Measurements from ENCODE around the gene PDE11A.
A peak's percentile ranks its signal among the peaks of the same experiment; 100 is the strongest.

Gene PDE11A

DNA sequence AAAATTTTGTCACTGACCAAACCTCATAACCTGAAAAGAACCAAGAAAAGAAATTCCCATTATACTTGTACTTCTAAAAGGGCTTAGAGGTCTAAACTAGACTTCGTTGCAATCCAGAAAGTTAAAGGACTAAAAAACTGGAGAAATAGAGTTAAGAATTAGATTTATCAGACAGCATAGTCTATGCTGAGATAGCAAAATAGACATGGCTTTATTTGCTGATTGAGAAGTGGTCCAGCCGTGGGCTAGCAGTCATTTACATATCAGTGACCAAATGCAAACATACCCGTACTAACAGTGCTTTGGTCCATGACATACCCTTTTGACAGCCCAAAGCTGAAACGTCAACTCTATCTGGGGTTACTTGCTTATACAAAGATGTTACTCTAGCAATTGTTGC is 456.5 kb downstream of the PDE11A start:
- Histone ChIP-seq H3K4me1 (peaks cover 5% of the 10 kb centered on the region; the same call in 1 of the 2 replicates), H3K9me3 (no peaks in the 10 kb centered on the region), H3K4me3 (ENCODE audit: low read depth, low read length) (no peak overlapping the region), H3K36me3 (no peaks in the 10 kb centered on the region), H3K27me3 (no peaks in the 10 kb centered on the region)
- TF ChIP-seq, protein P1, sequence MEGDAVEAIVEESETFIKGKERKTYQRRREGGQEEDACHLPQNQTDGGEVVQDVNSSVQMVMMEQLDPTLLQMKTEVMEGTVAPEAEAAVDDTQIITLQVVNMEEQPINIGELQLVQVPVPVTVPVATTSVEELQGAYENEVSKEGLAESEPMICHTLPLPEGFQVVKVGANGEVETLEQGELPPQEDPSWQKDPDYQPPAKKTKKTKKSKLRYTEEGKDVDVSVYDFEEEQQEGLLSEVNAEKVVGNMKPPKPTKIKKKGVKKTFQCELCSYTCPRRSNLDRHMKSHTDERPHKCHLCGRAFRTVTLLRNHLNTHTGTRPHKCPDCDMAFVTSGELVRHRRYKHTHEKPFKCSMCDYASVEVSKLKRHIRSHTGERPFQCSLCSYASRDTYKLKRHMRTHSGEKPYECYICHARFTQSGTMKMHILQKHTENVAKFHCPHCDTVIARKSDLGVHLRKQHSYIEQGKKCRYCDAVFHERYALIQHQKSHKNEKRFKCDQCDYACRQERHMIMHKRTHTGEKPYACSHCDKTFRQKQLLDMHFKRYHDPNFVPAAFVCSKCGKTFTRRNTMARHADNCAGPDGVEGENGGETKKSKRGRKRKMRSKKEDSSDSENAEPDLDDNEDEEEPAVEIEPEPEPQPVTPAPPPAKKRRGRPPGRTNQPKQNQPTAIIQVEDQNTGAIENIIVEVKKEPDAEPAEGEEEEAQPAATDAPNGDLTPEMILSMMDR (IDR thresholded peaks at IDR 0.05; ENCODE audit: low read depth, low read length) = no peak
- no peak for DNase-seq

DNA sequence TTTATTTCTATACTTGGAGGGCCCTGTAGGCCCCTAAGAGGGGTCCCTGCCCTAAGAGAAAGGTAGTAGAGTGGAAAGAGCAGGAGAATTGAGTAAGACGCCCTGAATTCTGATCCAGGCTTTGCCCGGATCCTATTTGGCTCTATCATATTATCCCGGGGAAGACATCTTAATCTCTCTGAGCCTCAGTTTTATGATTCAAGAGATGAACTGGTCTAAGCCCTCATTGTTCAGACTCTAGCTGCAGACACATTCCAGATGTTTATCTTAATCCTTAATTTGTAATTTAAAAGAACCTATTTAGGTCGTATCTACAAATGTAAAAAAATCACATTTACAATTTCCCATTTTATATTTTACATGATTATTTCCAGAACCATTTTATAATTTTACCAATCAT is 459.9 kb downstream of the PDE11A start:
- no peaks in the 10 kb centered on the region for H3K9me3 ChIP-seq
- no peaks in the 10 kb centered on the region for H3K27me3 ChIP-seq
- no peak for DNase-seq
- TF ChIP-seq, protein P1 (IDR thresholded peaks at IDR 0.05; ENCODE audit: low read depth, low read length) = no peak
- H3K4me1 ChIP-seq = peaks cover 5% of the 10 kb centered on the region; the same call in 1 of the 2 replicates
- H3K4me3 ChIP-seq (ENCODE audit: low read depth, low read length) = no peak overlapping the region
- no peaks in the 10 kb centered on the region for H3K36me3 ChIP-seq

DNA sequence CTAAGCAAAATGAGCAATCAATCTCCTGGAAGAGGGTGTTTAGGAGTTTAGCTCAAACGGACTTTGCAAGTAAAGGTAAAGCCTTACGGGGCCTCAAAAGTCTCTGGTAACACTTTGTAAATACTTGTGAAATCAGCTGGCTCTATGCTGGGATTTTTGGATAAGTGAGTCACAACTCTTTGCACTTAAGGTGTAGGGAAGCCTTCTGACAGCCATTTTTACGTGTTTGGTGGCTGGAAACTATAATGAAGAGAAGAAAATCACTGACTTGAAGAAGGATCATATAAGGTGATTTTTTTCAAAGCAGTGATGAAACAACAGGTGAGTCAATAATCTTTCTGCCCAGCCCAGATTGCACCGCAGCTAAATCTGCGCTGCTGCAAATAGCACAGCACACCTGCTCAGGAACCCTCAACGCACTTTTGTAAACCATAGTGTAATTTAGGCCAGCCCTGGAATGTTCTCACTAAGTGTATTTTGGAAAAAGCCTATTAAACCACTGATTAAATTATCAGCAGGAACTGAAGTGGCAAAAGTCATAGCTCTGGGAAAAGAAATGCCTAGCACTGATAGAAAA is 461.2 kb downstream of the PDE11A start:
- H3K9me3 ChIP-seq = no peaks in the 10 kb centered on the region
- H3K4me3 ChIP-seq (ENCODE audit: low read depth, low read length) = no peak overlapping the region
- H3K36me3 ChIP-seq = no peaks in the 10 kb centered on the region
- no peak for DNase-seq
- TF ChIP-seq, protein P1 (IDR thresholded peaks at IDR 0.05; ENCODE audit: low read depth, low read length) = no peak
- no peaks in the 10 kb centered on the region for H3K27me3 ChIP-seq
- peaks cover 5% of the 10 kb centered on the region; the same call in 1 of the 2 replicates for H3K4me1 ChIP-seq

DNA sequence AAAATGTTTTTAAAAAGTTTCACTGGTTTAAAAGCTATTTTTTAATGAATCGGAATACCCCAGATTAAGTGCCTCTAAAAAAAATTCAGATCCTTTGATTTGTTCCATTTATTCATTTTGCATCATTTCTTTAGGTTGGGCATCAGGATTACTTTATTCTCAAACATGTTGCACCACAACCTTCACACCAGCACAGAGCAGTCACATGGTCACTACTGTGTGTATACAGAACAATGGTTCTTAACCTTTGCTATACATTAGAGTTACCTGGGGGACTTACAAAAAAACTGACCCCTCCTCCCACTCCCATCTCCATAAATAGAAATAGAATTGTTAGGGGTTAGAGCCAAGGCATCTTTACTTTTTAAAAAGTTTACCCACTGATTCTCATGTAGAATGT is 461.8 kb downstream of the PDE11A start:
- TF ChIP-seq, protein P1 (IDR thresholded peaks at IDR 0.05; ENCODE audit: low read depth, low read length) = no peak
- Histone ChIP-seq H3K27me3 (no peaks in the 10 kb centered on the region), H3K4me3 (ENCODE audit: low read depth, low read length) (no peak overlapping the region), H3K36me3 (no peaks in the 10 kb centered on the region), H3K4me1 (peaks cover 5% of the 10 kb centered on the region; the same call in 1 of the 2 replicates), H3K9me3 (no peaks in the 10 kb centered on the region)
- DNase-seq = no peak

DNA sequence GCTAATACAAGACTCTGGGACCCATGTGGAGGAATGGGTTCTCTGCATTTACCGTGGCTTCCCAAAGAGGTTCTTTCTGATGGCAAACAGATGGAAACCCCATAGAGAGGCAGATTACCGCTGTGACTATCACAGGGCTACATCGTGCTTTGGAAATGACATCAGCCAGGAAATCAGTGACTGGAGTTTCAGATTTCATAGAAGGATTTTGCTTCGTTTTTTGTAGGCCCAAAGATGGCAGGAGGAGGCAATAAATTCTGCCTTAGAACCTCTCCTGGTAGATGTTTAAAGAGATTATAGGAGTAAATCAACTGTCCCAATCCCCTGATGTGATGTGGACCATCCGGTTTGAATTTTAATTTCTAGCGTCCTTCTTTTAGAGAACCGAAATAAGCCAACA is 465.9 kb downstream of the PDE11A start:
- no peak for DNase-seq
- Histone ChIP-seq H3K4me3 (ENCODE audit: low read depth, low read length) (no peak overlapping the region), H3K9me3 (no peaks in the 10 kb centered on the region), H3K4me1 (peaks cover 3% of the 10 kb centered on the region; the same call in 1 of the 2 replicates), H3K27me3 (no peaks in the 10 kb centered on the region), H3K36me3 (no peaks in the 10 kb centered on the region)
- TF ChIP-seq, protein P1 (IDR thresholded peaks at IDR 0.05; ENCODE audit: low read depth, low read length) = no peak

DNA sequence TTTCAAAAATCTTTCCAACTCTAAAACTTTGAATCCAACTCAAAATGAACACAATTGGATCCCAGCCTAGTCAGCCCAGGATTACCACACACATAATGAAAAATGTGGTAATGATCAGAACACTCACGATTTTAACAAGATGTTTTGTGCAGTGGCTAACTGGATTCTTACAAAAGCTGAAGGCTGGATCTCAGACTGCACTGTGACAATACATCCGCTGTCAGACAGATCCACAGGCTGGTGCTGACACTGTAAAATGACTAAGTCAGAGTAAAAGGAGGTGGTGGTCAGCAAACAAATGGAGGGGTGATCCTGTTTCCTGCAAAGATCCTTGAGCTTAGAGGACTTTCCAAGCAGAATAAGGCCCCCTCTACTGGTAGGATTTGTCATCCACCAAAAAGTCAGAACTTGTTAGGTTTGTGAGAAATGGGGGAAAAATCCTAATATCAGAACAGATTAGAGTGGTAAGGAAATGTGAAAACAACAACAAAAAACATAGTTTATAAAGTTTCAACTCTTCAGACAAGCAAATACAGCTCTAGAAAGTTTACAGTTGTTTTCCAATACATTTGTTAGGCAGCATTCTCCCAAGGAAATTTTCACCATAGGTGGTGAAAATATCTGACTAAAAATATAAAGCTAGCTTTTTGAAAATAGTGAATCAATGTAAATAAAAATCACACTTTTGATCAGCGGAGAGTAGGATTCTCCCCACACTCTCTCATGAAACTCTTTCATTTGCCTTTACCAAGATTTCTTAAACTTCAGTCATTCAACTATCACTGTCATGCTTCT is 468.1 kb downstream of the PDE11A start:
- peaks cover 3% of the 10 kb centered on the region; the same call in 1 of the 2 replicates for H3K4me1 ChIP-seq
- no peak overlapping the region for H3K4me3 ChIP-seq (ENCODE audit: low read depth, low read length)
- peak; percentile 29 for DNase-seq
- no peaks in the 10 kb centered on the region for H3K9me3 ChIP-seq
- H3K27me3 ChIP-seq = no peaks in the 10 kb centered on the region
- TF ChIP-seq, protein P1 (IDR thresholded peaks at IDR 0.05; ENCODE audit: low read depth, low read length) = peak; percentile 66
- H3K36me3 ChIP-seq = no peaks in the 10 kb centered on the region

All from BE2C (cell line).